Stimulated activated CD4-positive, alpha-beta T cell treated with anti-CD3 and anti-CD28 coated beads, TNF-alpha, amount 100 ng/mL, for 24 hours (primary cell): Measurements from ENCODE around the gene GNB5.

Experiments
- DNase-seq, 3 experiments: peaks; one replicate each; pipeline ENCODE4 v3.0.0-alpha.2; 2020; ENCODE audit warnings: low read depth in 3 of 3

Gene GNB5

GRCh38 chr15:52207191-52207590 is 16.0 kb upstream of the GNB5 start:
- no peak for DNase-seq

GRCh38 chr15:52206446-52206845 is 15.3 kb upstream of the GNB5 start:
- DNase-seq = no peak

- DNase-seq = no peak
Observed at GRCh38 chr15:52204657-52205056, 13.5 kb upstream of the GNB5 start.

- DNase-seq = no peak
Observed at GRCh38 chr15:52200831-52201365, 9.7 kb upstream of the GNB5 start.

GRCh38 chr15:52199271-52199670 is 8.1 kb upstream of the GNB5 start:
- DNase-seq = no peak

GRCh38 chr15:52196891-52197290 is 5.7 kb upstream of the GNB5 start:
- DNase-seq = no peak

- DNase-seq = no peak
Observed at GRCh38 chr15:52193791-52194190, 2.6 kb upstream of the GNB5 start.

- no peak for DNase-seq
Observed at GRCh38 chr15:52193321-52193720, 2.1 kb upstream of the GNB5 start.

- DNase-seq = no peak
Observed at GRCh38 chr15:52186651-52187486, 4.3 kb downstream of the GNB5 start.

GRCh38 chr15:52185151-52185561 is 6.0 kb downstream of the GNB5 start:
- DNase-seq = no peak

GRCh38 chr15:52184721-52185120 is 6.5 kb downstream of the GNB5 start:
- DNase-seq = no peak

- DNase-seq = no peak
Observed at GRCh38 chr15:52183562-52184173, 7.5 kb downstream of the GNB5 start.

- no peak for DNase-seq
Observed at GRCh38 chr15:52181938-52182780, 9.0 kb downstream of the GNB5 start.

- DNase-seq = no peak
Observed at GRCh38 chr15:52180851-52181450, 10.2 kb downstream of the GNB5 start.

- DNase-seq = no peak
Observed at GRCh38 chr15:52180196-52180835, 10.9 kb downstream of the GNB5 start.

- peak; percentile 70 to 88 (median 76) for DNase-seq
Observed at GRCh38 chr15:52179278-52180195, 11.7 kb downstream of the GNB5 start.

GRCh38 chr15:52178765-52179164 is 12.4 kb downstream of the GNB5 start:
- no peak for DNase-seq

- DNase-seq = no peak
Observed at GRCh38 chr15:52172869-52173268, 18.3 kb downstream of the GNB5 start.

GRCh38 chr15:52171807-52172206 is 19.4 kb downstream of the GNB5 start:
- no peak for DNase-seq

GRCh38 chr15:52171386-52171785 is 19.8 kb downstream of the GNB5 start:
- DNase-seq = no peak
